Testis (tissue), 3 donors: Measurements from ENCODE around the gene MRPS14. TPM values are rescaled to one million over a fixed set of nuclear protein-coding genes. Genes with fewer than 3 reads are reported as not detected.

Source experiments
- DNase-seq: peaks from one replicate; pipeline ENCODE4 v3.0.0-alpha.2; 2019
- H3K27ac ChIP-seq, 2 donors: fragments of 200-600 bp; sonication (generic); one replicate each; pipeline ENCODE4 v1.5.1; 2019
- H3K27me3 ChIP-seq: fragments of 200-600 bp; sonication (generic); one replicate; pipeline ENCODE4 v1.5.1; 2019
- H3K36me3 ChIP-seq: fragments of 200-600 bp; sonication (generic); one replicate; pipeline ENCODE4 v1.5.1; 2017; ENCODE audit warnings: low read depth; ENCODE audit errors: missing control alignments
- H3K4me1 ChIP-seq: fragments of 200-600 bp; sonication (generic); one replicate; pipeline ENCODE4 v1.5.1; 2019
- H3K4me3 ChIP-seq, 2 donors: fragments of 200-600 bp; sonication (generic); one replicate each; pipeline ENCODE4 v1.5.1; 2017 to 2019
- H3K9me3 ChIP-seq: fragments of 200-600 bp; sonication (generic); one replicate; pipeline ENCODE4 v1.5.1; 2017
- POLR2A ChIP-seq: fragments of 450-650 bp; IDR thresholded peaks from one replicate; pipeline ENCODE4 v1.6.1; 2017; ENCODE audit warnings: antibody characterized with exemption, mild to moderate bottlenecking, moderate library complexity
- WGBS, 2 donors: methylation state at CpG; one replicate each; pipeline ENCODE4 v1.1.5; 2018; 5-methylcytosine and 5-hydroxymethylcytosine counted together
- intact Hi-C: fragments of 100-400 bp; cut with DNase I; formaldehyde crosslinking; loops from one replicate; pipeline ENCODE4 v1.15.1; 2023; ENCODE audit warnings: low total_unique reads
- polyA plus RNA-seq: library from polyadenylated mRNA; stranded (reverse); fragments of 350-450 nt; fragmentation: Illumina TruSeq; extraction: RNeasy Lipid Tissue Mini Kit (QIAGEN cat#74804); gene quantifications from one replicate; pipeline ENCODE4 v1.2.3, GENCODE V29; 2014; ENCODE audit warnings: low read depth, low replicate concordance; ENCODE audit not compliant: insufficient read depth
- total RNA-seq, 2 donors: library from RNA; depleted of rRNA; stranded (reverse); fragments of >200 nt; gene quantifications; one replicate each; pipeline ENCODE4 v1.2.3, GENCODE V29; 2016
- TF ChIP-seq, protein P1 (sequence below), 3 experiments: fragments of 450-650 bp in 2 of 3; fragments of 200-600 bp in 1 of 3; sonication (generic) in 1 of 3; IDR thresholded peaks; one replicate each; pipeline ENCODE4 v1.5.1; 2016 to 2019; ENCODE audit warnings: antibody characterized with exemption in 3 of 3, mild to moderate bottlenecking in 2 of 3, moderate library complexity in 1 of 3

Gene MRPS14
- total and polyA plus RNA-seq, 3 donors from 2014 or later = 30.2 to 42.8 (median 31.2) TPM

DNA sequence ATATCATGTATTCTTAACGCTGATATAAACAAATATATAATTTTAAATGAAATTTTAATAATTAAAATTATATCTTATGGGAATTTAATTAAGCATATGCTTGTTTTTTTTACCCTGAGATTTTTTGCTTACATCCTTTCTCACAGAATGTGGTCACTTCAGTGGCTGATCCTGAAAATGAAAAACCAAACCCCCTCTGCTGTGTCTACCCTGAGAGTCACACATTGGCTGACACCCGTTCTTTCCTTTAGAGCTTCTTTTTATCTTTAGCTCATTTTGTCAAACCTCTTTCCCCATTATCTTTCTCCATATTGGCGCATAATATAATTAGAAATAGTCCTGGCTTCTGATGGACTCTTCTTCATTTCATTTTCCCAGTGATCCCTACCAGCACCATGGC, 34.2 kb downstream of the MRPS14 start:
- Histone ChIP-seq H3K4me3 (no peak overlapping the region), H3K27ac (peak overlapping the region in 1 of 2 donors; percentile 84), H3K4me1 (no peaks in the 10 kb centered on the region), H3K9me3 (no peaks in the 10 kb centered on the region), H3K36me3 (no peaks in the 10 kb centered on the region), H3K27me3 (no peaks in the 10 kb centered on the region)
- WGBS, 2 donors = 68 to 71% methylated on average over 3 of the region's 3 CpGs
- intact Hi-C loops = loop anchor here (10.0 kb wide), 1 partner anchor 224 kb away; no protein-coding TSS in a partner anchor
- DNase-seq = no peak
- TF ChIP-seq, protein P1, sequence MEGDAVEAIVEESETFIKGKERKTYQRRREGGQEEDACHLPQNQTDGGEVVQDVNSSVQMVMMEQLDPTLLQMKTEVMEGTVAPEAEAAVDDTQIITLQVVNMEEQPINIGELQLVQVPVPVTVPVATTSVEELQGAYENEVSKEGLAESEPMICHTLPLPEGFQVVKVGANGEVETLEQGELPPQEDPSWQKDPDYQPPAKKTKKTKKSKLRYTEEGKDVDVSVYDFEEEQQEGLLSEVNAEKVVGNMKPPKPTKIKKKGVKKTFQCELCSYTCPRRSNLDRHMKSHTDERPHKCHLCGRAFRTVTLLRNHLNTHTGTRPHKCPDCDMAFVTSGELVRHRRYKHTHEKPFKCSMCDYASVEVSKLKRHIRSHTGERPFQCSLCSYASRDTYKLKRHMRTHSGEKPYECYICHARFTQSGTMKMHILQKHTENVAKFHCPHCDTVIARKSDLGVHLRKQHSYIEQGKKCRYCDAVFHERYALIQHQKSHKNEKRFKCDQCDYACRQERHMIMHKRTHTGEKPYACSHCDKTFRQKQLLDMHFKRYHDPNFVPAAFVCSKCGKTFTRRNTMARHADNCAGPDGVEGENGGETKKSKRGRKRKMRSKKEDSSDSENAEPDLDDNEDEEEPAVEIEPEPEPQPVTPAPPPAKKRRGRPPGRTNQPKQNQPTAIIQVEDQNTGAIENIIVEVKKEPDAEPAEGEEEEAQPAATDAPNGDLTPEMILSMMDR (IDR thresholded peaks at IDR 0.05) = no peak
- TF ChIP-seq POLR2A = no peak

DNA sequence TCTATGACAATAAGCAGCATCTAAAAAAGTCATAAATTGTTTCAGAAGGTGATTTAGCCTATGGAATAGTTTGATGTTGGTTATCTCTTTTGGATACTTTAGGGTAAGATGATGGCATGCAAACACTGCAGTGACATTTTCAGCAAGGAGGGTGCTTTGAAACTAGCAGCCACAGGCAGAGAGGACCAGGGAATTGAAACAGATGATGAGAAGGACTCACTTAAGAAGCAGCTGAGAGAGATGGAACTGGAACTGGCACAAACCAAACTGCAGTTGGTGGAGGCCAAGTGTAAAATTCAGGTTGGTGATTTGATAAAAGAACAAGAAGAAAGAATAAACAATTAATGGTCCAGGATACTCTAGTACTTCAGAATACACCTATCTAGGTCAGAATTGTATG, 34.7 kb downstream of the MRPS14 start:
- Histone ChIP-seq H3K9me3 (no peaks in the 10 kb centered on the region), H3K36me3 (no peaks in the 10 kb centered on the region), H3K27ac (no peak overlapping the region), H3K4me3 (no peak overlapping the region), H3K27me3 (no peaks in the 10 kb centered on the region), H3K4me1 (no peaks in the 10 kb centered on the region)
- TF ChIP-seq, protein P1 (IDR thresholded peaks at IDR 0.05) = no peak
- TF ChIP-seq POLR2A = no peak
- no peak for DNase-seq
- intact Hi-C loops = loop anchor here (10.0 kb wide), 1 partner anchor 224 kb away; no protein-coding TSS in a partner anchor

DNA sequence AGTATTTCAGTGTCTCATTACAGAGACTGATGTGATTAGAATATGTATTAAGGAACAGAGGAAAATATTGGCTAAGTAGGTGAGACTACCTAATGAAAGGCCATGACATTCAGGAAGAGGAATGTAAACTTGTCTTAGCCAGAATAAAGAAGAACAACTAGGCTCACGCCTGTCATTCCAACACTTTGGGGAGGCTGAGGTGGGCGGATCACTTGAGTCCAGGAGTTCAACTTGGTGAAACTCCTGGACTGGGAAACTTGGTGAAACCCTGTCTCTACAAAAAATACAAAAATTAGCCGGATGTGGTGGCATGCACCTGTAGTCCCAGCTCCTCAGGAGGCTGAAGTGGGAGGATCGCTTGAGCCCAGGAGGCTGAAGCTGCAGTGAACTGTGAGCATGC, 38.3 kb downstream of the MRPS14 start:
- Histone ChIP-seq H3K27me3 (no peaks in the 10 kb centered on the region), H3K4me3 (no peak overlapping the region), H3K4me1 (no peaks in the 10 kb centered on the region), H3K9me3 (no peaks in the 10 kb centered on the region), H3K27ac (no peak overlapping the region), H3K36me3 (no peaks in the 10 kb centered on the region)
- 95 to 96% methylated on average over 4 of the region's 4 CpGs for WGBS, 2 donors
- TF ChIP-seq, protein P1 (IDR thresholded peaks at IDR 0.05) = no peak
- no peak for TF ChIP-seq POLR2A
- DNase-seq = no peak
- intact Hi-C loops = loop anchor here (10.0 kb wide), 1 partner anchor 220 kb away; no protein-coding TSS in a partner anchor

DNA sequence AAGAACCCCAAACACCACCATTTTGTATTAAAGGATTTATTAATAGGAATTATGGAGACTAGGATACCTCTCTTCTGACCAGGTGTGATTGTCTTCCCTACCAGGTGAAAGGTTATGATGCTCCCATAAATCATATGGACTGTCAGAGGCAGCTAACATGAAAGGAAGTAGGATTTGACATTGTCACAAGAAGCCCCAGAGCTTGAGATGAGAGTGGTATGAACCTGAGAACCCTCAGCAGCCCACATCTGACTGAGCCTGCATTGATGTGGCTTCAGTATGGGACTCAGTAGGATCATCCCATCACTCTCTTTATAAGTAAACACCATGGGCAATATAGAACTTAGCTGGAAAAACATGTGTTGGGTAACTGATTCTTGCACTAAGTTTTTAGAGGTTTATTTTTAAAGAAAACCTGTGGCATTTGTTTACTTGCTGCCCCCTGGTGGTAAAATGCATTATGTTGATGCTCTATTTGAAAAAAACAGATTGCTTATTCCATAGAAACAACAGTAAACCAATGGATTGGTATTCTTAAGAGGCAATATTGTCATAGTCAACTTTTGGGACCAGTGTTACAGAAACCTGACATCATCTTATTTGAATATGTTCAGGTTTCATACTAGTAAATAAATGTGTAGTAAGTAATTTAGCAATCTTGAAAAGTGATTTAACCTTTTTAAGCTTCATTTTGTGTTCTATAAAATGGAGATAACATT, 40.1 kb downstream of the MRPS14 start:
- Histone ChIP-seq H3K36me3 (no peaks in the 10 kb centered on the region), H3K27ac (no peak overlapping the region), H3K4me1 (no peaks in the 10 kb centered on the region), H3K9me3 (no peaks in the 10 kb centered on the region), H3K27me3 (no peaks in the 10 kb centered on the region), H3K4me3 (no peak overlapping the region)
- no peak for TF ChIP-seq POLR2A
- TF ChIP-seq, protein P1 (IDR thresholded peaks at IDR 0.05) = peak in 2 of 3 experiments; percentile 51 to 67
- DNase-seq = no peak
- intact Hi-C loops = loop anchor here (10.0 kb wide), 1 partner anchor 218 kb away; no protein-coding TSS in a partner anchor
